ENCODE results near the gene ZSCAN5C. TPM values are rescaled to one million over a fixed set of nuclear protein-coding genes. Genes with fewer than 3 reads are reported as not detected.

The ZSCAN5C gene
- not detected for polyA plus RNA-seq (2013)

- WGBS (ENCODE audit: insufficient coverage) = 43% methylated on average over 1 of the region's 3 CpGs
- peaks cover 0 to 2% (median 0%) of the 10 kb centered on the region in 5 experiments for H3K9me3 ChIP-seq (ENCODE audit: control extremely low read depth in 1 of 5, control insufficient read depth in 4 of 5, insufficient read depth in 2 of 5, low read depth in 1 of 5, low read length in 4 of 5)
- no peak within 1 kb of the TSS for H3K27ac ChIP-seq (ENCODE audit: insufficient read depth in 1 of 2, low read depth in 1 of 2, low read length in 2 of 2, poor library complexity in 1 of 2, severe bottlenecking in 2 of 2)
- H3K36me3 ChIP-seq (ENCODE audit: control insufficient read depth in 4 of 4, insufficient read depth in 4 of 4, low read length in 3 of 4) = no peaks in the 10 kb centered on the region
- H3K27me3 ChIP-seq (replicated peaks in 2 of 5; ENCODE audit: control insufficient read depth in 4 of 5, insufficient read depth in 5 of 5, low read length in 4 of 5) = no peaks in the 10 kb centered on the region
- no peak within 1 kb of the TSS for H3K4me3 ChIP-seq (ENCODE audit: control insufficient read depth in 1 of 7, extremely low read depth in 1 of 7, insufficient read depth in 4 of 7, low read depth in 2 of 7, low read length in 6 of 7)
- CTCF ChIA-PET = no interaction called here
- DNase-seq = no peak
- POLR2A ChIA-PET = no interaction called here
- no peaks in the 10 kb centered on the region for H3K4me1 ChIP-seq (ENCODE audit: control extremely low read depth in 1 of 4, control insufficient read depth in 4 of 4, insufficient read depth in 4 of 4, low read length in 3 of 4)
Observed at GRCh38 chr19:56201973-56202372, at the start of gene ZSCAN5C. ZSCAN5C (plus strand) TSS chr19:56202273; CDS start chr19:56205914, 3,641 bp downstream.

- peaks cover 0 to 13% (median 7%) of the 10 kb centered on the region in 4 experiments for H3K4me1 ChIP-seq (ENCODE audit: control extremely low read depth in 1 of 4, control insufficient read depth in 4 of 4, insufficient read depth in 4 of 4, low read length in 3 of 4)
- H3K4me3 ChIP-seq (ENCODE audit: control insufficient read depth in 1 of 7, extremely low read depth in 1 of 7, insufficient read depth in 4 of 7, low read depth in 2 of 7, low read length in 6 of 7) = no peak overlapping the region
- no peaks in the 10 kb centered on the region for H3K9me3 ChIP-seq (ENCODE audit: control extremely low read depth in 1 of 5, control insufficient read depth in 4 of 5, insufficient read depth in 2 of 5, low read depth in 1 of 5, low read length in 4 of 5)
- no peak for DNase-seq
- ChIA-PET CTCF (interaction anchor here (1.2 to 4.6 kb wide), 5 partner anchors 8 to 100 kb away, joined by 3 to 33 read pairs (median 5); no protein-coding TSS in a partner anchor), POLR2A (interaction anchor here (0.6 kb wide), 1 partner anchor 22 kb away, joined by 3 read pairs; no protein-coding TSS in a partner anchor)
- peaks cover 2 to 45% (median 32%) of the 10 kb centered on the region in 4 experiments for H3K36me3 ChIP-seq (ENCODE audit: control insufficient read depth in 4 of 4, insufficient read depth in 4 of 4, low read length in 3 of 4)
- no peaks in the 10 kb centered on the region for H3K27me3 ChIP-seq (replicated peaks in 2 of 5; ENCODE audit: control insufficient read depth in 4 of 5, insufficient read depth in 5 of 5, low read length in 4 of 5)
- H3K27ac ChIP-seq (ENCODE audit: insufficient read depth in 1 of 2, low read depth in 1 of 2, low read length in 2 of 2, poor library complexity in 1 of 2, severe bottlenecking in 2 of 2) = no peak overlapping the region
- WGBS (ENCODE audit: insufficient coverage) = 95% methylated on average over 2 of the region's 2 CpGs
Observed at GRCh38 chr19:56152644-56153043, 49.4 kb upstream of the ZSCAN5C start.

GRCh38 chr19:56153507-56153906 lies 48.6 kb upstream of the ZSCAN5C start:
- no peak for DNase-seq
- CTCF ChIA-PET = interaction anchor here (0.6 to 4.6 kb wide), 9 partner anchors 8 to 238 kb away, joined by 3 to 33 read pairs (median 4); no protein-coding TSS in a partner anchor
- POLR2A ChIA-PET = no interaction called here

GRCh38 chr19:56155124-56155687 lies 46.9 kb upstream of the ZSCAN5C start:
- WGBS (ENCODE audit: insufficient coverage) = 95% methylated on average over 10 of the region's 17 CpGs
- DNase-seq = peak in 2 of 3 donors; percentile 25 to 32
- Histone ChIP-seq H3K27ac (ENCODE audit: insufficient read depth in 1 of 2, low read depth in 1 of 2, low read length in 2 of 2, poor library complexity in 1 of 2, severe bottlenecking in 2 of 2) (no peak overlapping the region), H3K27me3 (replicated peaks in 2 of 5; ENCODE audit: control insufficient read depth in 4 of 5, insufficient read depth in 5 of 5, low read length in 4 of 5) (no peaks in the 10 kb centered on the region), H3K36me3 (ENCODE audit: control insufficient read depth in 4 of 4, insufficient read depth in 4 of 4, low read length in 3 of 4) (peaks cover 2 to 51% (median 30%) of the 10 kb centered on the region in 4 experiments), H3K9me3 (ENCODE audit: control extremely low read depth in 1 of 5, control insufficient read depth in 4 of 5, insufficient read depth in 2 of 5, low read depth in 1 of 5, low read length in 4 of 5) (no peaks in the 10 kb centered on the region), H3K4me3 (ENCODE audit: control insufficient read depth in 1 of 7, extremely low read depth in 1 of 7, insufficient read depth in 4 of 7, low read depth in 2 of 7, low read length in 6 of 7) (no peak overlapping the region), H3K4me1 (ENCODE audit: control extremely low read depth in 1 of 4, control insufficient read depth in 4 of 4, insufficient read depth in 4 of 4, low read length in 3 of 4) (peaks cover 0 to 13% (median 7%) of the 10 kb centered on the region in 4 experiments)
- CTCF ChIA-PET = interaction anchor here (0.8 to 4.6 kb wide), 13 partner anchors 10 to 194 kb away, joined by 3 to 33 read pairs (median 4); no protein-coding TSS in a partner anchor
- POLR2A ChIA-PET = no interaction called here

More at GRCh38 chr19:56153507-56153906, 48.6 kb upstream of the ZSCAN5C start:
- Histone ChIP-seq H3K9me3 (ENCODE audit: control extremely low read depth in 1 of 5, control insufficient read depth in 4 of 5, insufficient read depth in 2 of 5, low read depth in 1 of 5, low read length in 4 of 5) (no peaks in the 10 kb centered on the region), H3K4me1 (ENCODE audit: control extremely low read depth in 1 of 4, control insufficient read depth in 4 of 4, insufficient read depth in 4 of 4, low read length in 3 of 4) (peaks cover 0 to 13% (median 7%) of the 10 kb centered on the region in 4 experiments), H3K27ac (ENCODE audit: insufficient read depth in 1 of 2, low read depth in 1 of 2, low read length in 2 of 2, poor library complexity in 1 of 2, severe bottlenecking in 2 of 2) (no peak overlapping the region), H3K27me3 (replicated peaks in 2 of 5; ENCODE audit: control insufficient read depth in 4 of 5, insufficient read depth in 5 of 5, low read length in 4 of 5) (no peaks in the 10 kb centered on the region), H3K4me3 (ENCODE audit: control insufficient read depth in 1 of 7, extremely low read depth in 1 of 7, insufficient read depth in 4 of 7, low read depth in 2 of 7, low read length in 6 of 7) (no peak overlapping the region), H3K36me3 (ENCODE audit: control insufficient read depth in 4 of 4, insufficient read depth in 4 of 4, low read length in 3 of 4) (peaks cover 2 to 45% (median 26%) of the 10 kb centered on the region in 4 experiments)
- 54% methylated on average over 6 of the region's 6 CpGs for WGBS (ENCODE audit: insufficient coverage)

GRCh38 chr19:56156768-56157167 lies 45.3 kb upstream of the ZSCAN5C start:
- 97% methylated on average over 9 of the region's 11 CpGs for WGBS (ENCODE audit: insufficient coverage)
- H3K4me3 ChIP-seq (ENCODE audit: control insufficient read depth in 1 of 7, extremely low read depth in 1 of 7, insufficient read depth in 4 of 7, low read depth in 2 of 7, low read length in 6 of 7) = no peak overlapping the region
- peaks cover 2 to 59% (median 38%) of the 10 kb centered on the region in 4 experiments for H3K36me3 ChIP-seq (ENCODE audit: control insufficient read depth in 4 of 4, insufficient read depth in 4 of 4, low read length in 3 of 4)
- ChIA-PET POLR2A (interaction anchor here (0.6 kb wide), 1 partner anchor 56 kb away, joined by 5 read pairs; no protein-coding TSS in a partner anchor), CTCF (interaction anchor here (2.0 to 2.1 kb wide), 2 partner anchors 17 to 96 kb away, joined by 8 to 10 read pairs; no protein-coding TSS in a partner anchor)
- H3K9me3 ChIP-seq (ENCODE audit: control extremely low read depth in 1 of 5, control insufficient read depth in 4 of 5, insufficient read depth in 2 of 5, low read depth in 1 of 5, low read length in 4 of 5) = no peaks in the 10 kb centered on the region
- no peaks in the 10 kb centered on the region for H3K27me3 ChIP-seq (replicated peaks in 2 of 5; ENCODE audit: control insufficient read depth in 4 of 5, insufficient read depth in 5 of 5, low read length in 4 of 5)
- no peak overlapping the region for H3K27ac ChIP-seq (ENCODE audit: insufficient read depth in 1 of 2, low read depth in 1 of 2, low read length in 2 of 2, poor library complexity in 1 of 2, severe bottlenecking in 2 of 2)
- H3K4me1 ChIP-seq (ENCODE audit: control extremely low read depth in 1 of 4, control insufficient read depth in 4 of 4, insufficient read depth in 4 of 4, low read length in 3 of 4) = peaks cover 0 to 19% (median 10%) of the 10 kb centered on the region in 4 experiments
- no peak for DNase-seq

- Histone ChIP-seq H3K36me3 (ENCODE audit: control insufficient read depth in 4 of 4, insufficient read depth in 4 of 4, low read length in 3 of 4) (peaks cover 2 to 59% (median 38%) of the 10 kb centered on the region in 4 experiments), H3K4me3 (ENCODE audit: control insufficient read depth in 1 of 7, extremely low read depth in 1 of 7, insufficient read depth in 4 of 7, low read depth in 2 of 7, low read length in 6 of 7) (no peak overlapping the region), H3K9me3 (ENCODE audit: control extremely low read depth in 1 of 5, control insufficient read depth in 4 of 5, insufficient read depth in 2 of 5, low read depth in 1 of 5, low read length in 4 of 5) (no peaks in the 10 kb centered on the region), H3K27me3 (replicated peaks in 2 of 5; ENCODE audit: control insufficient read depth in 4 of 5, insufficient read depth in 5 of 5, low read length in 4 of 5) (no peaks in the 10 kb centered on the region), H3K4me1 (ENCODE audit: control extremely low read depth in 1 of 4, control insufficient read depth in 4 of 4, insufficient read depth in 4 of 4, low read length in 3 of 4) (peaks cover 0 to 27% (median 21%) of the 10 kb centered on the region in 4 experiments), H3K27ac (ENCODE audit: insufficient read depth in 1 of 2, low read depth in 1 of 2, low read length in 2 of 2, poor library complexity in 1 of 2, severe bottlenecking in 2 of 2) (no peak overlapping the region)
- no peak for DNase-seq
- 94% methylated on average over 13 of the region's 16 CpGs for WGBS (ENCODE audit: insufficient coverage)
- ChIA-PET POLR2A (no interaction called here), CTCF (interaction anchor here (2.0 to 2.1 kb wide), 2 partner anchors 15 to 94 kb away, joined by 8 to 10 read pairs; no protein-coding TSS in a partner anchor)
Observed at GRCh38 chr19:56158170-56158757, 43.8 kb upstream of the ZSCAN5C start.
